Suppressor macrophage treated with lipopolysaccharide for 1 hour (primary cell): ENCODE data around the gene TRA2A.
"Not testable (repeated sequence)": the region's sequence is repeated elsewhere in the genome, so short reads cannot be mapped to it uniquely, and the experiment has no call there.

ENCODE experiments used
- DNase-seq, 3 donors: peaks; one replicate each; pipeline ENCODE4 v3.0.0-alpha.2; 2020 to 2022

The TRA2A gene

GRCh38 chr7:23491502-23491901 lies 40.3 kb downstream of the TRA2A start:
- DNase-seq = no peak

DNA sequence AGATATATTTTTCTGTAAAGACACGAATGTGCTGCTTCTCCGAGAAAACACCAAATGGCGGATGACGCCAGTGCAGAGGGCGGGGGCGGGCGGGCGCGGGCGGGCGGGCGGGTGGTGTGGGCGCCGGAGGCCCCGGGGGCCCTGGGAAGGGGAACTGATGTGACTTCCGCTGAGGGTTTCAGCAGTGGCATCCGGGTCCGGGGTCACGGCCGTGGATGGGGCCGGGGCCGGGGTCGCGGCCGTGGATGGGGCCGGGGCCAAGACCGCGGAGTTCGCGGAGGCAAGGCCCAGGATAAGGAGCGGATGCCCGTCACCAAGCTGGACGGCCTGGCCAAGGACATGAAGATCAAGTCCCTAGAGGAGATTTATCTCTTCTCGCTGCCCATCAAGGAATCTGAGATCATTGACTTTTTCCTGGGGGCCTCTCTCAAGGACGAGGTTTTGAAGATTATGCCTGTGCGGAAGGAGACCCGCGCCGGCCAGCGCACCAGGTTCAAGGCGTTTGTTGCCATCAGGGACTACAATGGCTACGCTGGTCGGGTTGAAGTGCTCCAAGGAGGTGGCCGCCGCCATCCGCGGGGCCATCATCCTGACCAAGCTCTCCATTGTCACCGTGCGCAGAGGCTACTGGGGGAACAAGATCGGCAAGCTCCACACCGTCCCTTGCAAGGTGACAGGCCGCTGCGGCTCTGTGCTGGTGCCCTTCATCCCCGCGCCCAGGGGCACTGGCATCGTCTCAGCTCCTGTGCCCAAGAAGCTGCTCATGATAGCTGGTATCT lies 41.2 kb downstream of the TRA2A start:
- DNase-seq = peak in 2 of 3 donors; percentile 38 to 63

- DNase-seq = not testable (repeated sequence)
These were observed 43.1 kb downstream of the TRA2A start for GRCh38 chr7:23488714-23489113.

GRCh38 chr7:23487670-23488069 lies 44.1 kb downstream of the TRA2A start:
- no peak for DNase-seq

DNA sequence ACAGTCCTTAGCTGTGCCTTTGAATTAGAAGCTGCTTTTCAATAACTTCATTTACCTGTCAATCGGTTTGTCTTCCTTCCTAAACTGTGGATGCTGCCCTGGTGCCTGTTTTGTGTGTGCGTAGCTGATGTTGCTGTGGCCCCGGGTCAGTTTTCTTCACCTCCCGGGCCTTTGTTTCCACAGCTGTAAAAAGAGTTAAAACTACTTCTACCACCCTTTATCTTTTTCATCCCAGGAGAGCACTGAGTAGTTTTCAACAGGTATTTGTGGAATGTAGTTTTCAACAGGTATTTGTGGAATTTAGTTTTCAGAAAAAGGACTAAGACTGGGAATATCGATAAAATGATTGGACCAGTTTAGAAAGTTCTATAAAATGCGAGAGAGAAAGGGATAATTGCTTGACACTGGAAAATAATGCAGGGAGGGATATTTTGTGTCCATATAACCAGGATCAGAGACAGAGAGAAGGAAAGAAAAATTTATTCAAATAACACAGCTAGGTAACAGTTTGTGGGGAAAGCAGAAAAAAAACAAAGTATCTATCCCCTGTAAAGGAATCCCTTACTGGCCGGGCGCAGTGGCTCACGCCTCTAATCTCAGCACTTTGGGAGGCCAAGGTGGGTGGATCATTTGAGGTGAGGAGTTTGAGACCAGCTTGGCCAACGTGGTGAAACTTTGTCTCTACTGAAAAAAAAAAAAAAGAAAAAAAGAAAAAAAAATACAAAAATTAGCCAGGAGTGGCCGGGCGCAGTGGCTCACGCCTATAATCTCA lies 45.6 kb downstream of the TRA2A start:
- no peak for DNase-seq

DNA sequence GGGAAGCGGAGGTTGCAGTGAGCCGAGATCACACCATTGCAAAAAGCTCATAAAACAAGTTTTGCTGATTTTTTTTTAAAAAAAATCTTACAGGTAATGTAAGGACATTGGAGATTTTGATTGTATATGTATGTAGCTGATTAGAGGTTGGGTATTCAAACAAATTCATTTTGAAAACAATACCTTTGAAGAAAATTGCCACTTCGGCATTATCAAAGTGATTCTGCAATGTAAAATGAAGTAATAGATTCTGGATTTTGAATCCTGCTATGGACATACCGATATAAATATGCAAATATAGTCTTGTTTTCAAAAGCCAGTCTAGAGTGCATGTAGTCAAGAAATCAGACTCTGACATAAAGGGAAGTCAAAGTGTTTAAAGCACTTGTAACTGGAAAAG lies 49.1 kb downstream of the TRA2A start:
- no peak for DNase-seq

DNA sequence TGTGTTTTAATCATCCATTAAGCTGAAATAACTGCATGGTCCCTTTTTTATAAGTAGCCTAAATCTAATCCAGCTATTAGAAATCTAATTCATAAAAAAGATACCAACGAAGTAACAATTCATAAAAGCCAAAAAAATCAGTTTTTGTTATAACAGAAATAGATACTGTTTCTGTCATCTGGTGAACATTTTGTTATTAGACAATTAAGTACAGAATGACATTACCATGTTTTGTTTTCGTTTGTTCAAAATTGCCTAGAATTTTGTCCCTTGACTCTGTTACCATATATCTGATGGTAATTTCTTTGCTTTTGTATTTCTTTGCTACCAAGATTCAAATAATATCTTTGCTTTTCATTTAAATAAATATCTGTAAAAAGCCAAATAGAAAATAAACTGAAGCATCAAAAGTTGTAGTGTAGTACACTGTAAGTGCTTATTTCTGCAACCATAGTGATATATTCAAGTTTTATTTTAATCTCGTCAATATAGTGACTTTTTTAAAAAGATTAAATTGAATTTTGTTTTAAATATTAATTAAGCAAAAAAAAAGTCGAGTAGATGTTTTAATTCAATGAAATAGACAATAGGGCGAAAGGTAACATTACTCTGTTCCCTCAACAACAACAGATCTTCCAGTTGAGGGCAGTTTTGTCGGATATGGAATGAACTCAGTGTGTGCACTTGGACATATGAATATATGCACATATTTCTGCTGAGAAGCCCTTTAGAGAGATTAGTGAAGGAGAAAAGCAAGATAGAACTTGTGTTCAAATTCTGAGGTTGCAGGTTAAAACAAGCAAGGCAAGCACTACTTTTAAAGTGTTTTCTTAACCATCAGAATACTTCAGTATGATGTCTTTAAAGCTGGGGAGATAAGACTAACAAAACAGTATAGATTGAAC lies 53.6 kb downstream of the TRA2A start:
- DNase-seq = no peak

DNA sequence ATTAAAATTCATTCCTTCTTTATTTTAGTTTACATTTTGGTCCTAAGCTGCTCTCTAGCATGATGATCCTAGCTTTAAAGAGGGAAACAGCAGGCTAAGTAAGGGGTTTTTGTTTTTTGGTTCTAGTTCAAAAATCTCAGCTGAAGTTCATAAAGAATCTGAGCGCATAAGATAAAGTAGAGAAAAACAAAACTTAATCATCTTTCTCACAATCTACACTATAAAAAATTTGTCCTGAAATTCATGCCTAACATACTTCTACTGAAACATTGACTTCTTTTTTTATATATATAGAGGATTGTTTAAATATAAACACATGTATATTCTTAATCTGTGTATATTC lies 54.7 kb downstream of the TRA2A start:
- no peak for DNase-seq

DNA sequence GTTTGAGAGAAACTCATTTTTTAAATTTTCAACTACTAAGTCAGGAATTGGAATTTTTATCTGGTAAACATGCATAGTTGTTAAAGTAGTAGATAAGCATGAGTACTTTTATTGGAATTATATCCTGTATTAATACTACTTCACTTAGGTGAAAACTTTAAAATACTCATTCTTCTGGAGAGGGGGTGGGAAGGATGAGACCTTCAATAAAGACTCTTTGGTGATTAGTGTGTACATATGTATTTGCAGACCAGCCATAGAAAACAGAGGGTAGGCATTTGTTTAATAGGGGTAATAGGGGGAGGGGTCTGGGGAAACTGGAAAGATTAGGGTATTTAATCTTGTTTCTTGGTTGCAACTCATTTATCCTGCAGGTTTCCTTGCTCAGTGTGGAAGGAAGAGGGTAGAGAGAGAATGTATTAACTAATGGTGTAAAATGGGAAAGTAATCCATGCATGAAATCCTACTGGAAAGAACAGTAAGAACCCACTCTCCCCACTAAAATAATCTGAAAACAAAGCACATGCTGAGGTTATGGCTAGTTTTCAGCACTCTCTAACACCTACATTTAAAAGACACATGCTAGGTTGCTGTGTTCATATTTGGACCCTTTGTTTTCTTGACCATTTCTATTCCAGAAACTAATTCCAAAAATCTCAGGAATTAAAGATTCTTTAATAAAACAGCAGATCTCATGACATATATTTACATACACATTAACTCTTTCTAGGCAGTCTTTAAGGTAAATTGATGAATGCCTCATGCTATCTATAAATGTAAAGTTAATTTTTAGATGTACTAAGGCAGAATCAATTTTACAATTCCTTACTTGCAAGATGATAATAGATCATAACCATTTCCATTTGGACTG lies 55.3 kb downstream of the TRA2A start:
- DNase-seq = no peak

DNA sequence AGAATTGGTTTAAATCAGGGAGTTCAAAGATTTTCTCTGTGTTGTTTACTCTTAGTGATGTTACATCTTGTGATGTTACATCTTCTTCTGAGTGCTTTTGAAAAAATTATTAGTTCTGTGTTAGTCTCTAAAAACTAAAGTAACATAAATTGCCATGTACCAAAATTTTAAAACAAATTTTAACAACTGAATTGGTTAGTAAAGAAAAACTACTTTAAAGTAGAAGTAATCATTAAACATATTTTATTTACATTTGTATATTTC lies 56.3 kb downstream of the TRA2A start:
- no peak for DNase-seq

DNA sequence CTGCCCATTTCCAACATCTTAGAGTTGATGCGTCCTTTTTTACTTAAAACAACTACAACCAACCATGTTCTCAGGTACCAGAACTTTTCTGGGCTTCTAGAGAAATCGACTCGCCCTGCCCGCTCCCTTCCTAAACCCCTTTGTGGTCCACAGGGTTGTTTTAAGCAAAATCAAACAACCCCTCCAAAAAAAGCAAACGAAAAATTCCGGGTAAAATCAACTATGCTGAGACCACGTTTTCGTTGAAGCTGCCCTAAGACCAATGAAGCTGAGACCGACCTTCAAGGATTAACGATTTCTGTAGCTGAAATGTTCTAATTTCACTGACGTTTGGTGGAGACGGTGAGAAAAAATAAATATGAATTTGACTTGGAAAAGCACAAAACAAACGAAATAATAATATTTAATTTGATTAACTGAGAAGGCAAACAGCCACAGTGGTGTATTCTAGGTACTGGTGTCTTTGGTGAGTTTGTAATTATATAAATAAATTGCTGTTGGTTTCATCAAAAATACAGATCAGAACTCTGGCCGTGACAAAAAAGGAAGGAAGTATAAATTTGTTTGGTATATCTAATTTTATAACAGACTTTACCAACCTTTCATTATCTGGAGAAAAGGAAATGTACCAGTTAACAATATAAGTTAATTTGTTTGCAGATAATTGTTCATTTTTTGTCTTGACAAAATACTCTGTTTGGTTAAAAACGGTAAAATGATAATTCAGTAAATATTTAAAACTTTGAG lies 56.8 kb downstream of the TRA2A start:
- DNase-seq = no peak

- peak; percentile 93 to 96 (median 95) for DNase-seq
These were observed 57.5 kb downstream of the TRA2A start for GRCh38 chr7:23474094-23474828.

DNA sequence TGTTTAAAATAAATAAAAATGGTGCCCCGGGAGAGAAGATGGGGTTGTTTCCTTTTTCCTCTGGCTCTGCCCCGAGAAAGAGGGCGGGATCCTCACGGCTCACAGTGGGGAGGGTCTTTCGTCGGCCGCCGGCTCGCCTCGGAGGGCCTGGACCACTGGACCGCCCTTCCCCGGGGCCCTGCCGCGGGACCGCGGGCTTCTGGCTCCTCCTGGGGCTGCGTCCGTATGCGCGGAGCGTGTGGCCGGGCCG lies 58.0 kb downstream of the TRA2A start:
- no peak for DNase-seq

GRCh38 chr7:23472956-23473843 lies 58.6 kb downstream of the TRA2A start:
- DNase-seq = no peak

DNA sequence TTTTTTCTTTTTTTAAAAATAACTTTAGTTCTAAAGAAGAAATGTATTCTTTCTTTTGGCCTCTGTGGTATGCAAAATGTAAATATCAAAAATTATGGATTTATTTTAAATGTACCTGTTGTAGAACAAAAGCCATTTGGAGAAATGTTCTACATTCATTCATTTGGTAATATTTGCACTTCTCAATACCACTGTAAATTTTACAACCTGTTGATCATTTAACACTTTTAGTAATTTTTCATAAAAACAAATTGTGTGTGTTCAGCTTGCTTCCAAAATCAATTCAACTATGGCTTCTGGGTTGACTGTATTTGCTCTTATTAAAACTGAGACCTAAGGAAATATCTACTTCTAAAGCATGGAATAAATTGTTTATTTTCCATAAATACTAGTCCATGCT lies 59.2 kb downstream of the TRA2A start:
- DNase-seq = no peak

DNA sequence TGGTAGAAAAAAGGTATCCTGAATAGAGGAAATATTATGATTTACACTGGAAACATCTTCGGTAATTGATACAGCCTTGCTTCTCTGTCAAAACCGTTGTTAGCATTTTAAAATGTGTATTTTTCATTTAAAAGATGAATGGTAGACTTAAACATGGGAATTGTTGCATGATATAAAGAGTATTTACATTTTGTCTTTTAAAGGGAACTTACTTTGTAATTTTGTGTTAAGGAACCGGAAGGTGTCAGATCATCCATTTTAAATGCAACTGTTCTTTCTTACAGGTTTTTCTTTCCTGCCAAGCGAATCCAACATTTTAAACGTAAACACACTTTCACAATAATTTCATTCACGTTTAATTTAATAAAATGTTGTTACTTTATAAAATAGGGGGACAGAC lies 59.7 kb downstream of the TRA2A start:
- DNase-seq = no peak

DNA sequence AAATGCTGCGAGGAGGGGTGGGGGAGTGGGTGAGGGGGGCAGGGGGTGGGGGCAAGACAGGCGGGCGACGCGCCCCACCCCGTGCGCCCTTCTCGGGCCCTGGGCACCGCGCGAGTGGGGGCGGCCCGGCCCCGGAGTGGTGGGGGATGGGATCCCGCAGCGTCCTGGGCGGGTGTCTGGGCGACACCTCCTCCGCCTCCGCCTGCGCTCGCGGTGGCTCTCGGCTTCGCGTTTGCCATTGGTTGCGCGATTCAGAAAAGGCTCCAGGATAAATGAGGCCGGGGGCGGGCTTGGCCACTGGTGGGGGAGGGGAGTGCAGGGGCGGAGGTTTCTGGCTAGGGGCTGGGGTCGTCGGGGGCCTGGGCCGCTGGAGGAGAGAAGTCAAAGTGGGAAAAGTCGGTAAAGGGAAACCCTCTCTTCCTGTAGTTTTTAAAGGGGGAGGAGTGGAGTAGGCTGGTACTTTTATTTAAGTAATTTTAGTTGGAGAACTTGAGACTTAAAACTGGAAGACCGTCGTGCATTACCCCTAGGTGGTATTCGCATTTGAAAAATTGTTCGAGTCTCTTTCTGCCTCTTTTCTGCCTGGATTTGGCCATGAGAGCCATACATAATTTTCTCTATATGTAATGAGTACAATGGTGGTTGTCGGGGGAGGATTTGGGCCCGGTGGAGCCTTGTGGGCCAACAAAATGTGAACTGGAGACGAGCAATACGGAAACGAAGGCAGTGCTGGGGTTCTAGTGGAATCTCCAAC lies 60.5 kb downstream of the TRA2A start:
- DNase-seq = peak in 1 of 3 donors; percentile 22

- DNase-seq = peak; percentile 73 to 82 (median 75)
These were observed 61.3 kb downstream of the TRA2A start, which contains the start of gene IGF2BP3 for GRCh38 chr7:23470330-23471105. TSS of gene IGF2BP3 (minus strand) at chr7:23470491. CDS start at chr7:23470110, 381 bp downstream.

GRCh38 chr7:23469961-23470250 lies 61.9 kb downstream of the TRA2A start:
- no peak for DNase-seq
